Measurements from ENCODE around the gene TENM4. TPM values are rescaled to one million over a fixed set of nuclear protein-coding genes. Genes with fewer than 3 reads are reported as not detected.

TENM4 gene
- total RNA-seq, 1 donor: 10.4 TPM

DNA sequence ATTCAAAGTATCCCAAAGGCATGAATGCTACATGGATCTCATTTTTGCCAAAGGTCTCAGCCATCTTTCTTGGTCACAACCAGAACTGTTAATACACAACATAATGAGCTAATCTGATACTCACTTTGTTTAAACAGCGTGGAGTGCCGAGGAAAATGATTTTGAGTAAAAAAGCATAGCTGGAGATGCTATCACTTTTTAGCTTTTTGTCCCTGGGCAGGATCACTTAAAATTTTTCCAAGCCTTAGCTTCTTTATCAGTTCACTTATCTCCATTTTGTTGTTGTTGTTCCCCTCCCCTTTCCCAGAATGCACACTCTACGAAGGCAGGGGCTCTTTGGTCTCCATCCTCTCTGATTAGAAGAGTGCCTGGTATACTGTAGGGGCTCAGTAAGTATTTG is 636.8 kb downstream of the TENM4 start:
- TF ChIP-seq, protein P1, sequence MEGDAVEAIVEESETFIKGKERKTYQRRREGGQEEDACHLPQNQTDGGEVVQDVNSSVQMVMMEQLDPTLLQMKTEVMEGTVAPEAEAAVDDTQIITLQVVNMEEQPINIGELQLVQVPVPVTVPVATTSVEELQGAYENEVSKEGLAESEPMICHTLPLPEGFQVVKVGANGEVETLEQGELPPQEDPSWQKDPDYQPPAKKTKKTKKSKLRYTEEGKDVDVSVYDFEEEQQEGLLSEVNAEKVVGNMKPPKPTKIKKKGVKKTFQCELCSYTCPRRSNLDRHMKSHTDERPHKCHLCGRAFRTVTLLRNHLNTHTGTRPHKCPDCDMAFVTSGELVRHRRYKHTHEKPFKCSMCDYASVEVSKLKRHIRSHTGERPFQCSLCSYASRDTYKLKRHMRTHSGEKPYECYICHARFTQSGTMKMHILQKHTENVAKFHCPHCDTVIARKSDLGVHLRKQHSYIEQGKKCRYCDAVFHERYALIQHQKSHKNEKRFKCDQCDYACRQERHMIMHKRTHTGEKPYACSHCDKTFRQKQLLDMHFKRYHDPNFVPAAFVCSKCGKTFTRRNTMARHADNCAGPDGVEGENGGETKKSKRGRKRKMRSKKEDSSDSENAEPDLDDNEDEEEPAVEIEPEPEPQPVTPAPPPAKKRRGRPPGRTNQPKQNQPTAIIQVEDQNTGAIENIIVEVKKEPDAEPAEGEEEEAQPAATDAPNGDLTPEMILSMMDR (IDR thresholded peaks at IDR 0.05; ENCODE audit: insufficient read depth, low read depth, low read length): no peak
- no peak for DNase-seq (ENCODE audit: low read depth)
- H3K4me3 ChIP-seq (ENCODE audit: low read depth, low read length): no peak overlapping the region

- DNase-seq (ENCODE audit: low read depth): no peak
- no peak overlapping the region for H3K4me3 ChIP-seq (ENCODE audit: low read depth, low read length)
- TF ChIP-seq, protein P1 (IDR thresholded peaks at IDR 0.05; ENCODE audit: insufficient read depth, low read depth, low read length): no peak
These were observed 638.6 kb downstream of the TENM4 start for GRCh38 chr11:78802058-78802761.

GRCh38 chr11:78801161-78801884 is 639.5 kb downstream of the TENM4 start:
- TF ChIP-seq, protein P1 (IDR thresholded peaks at IDR 0.05; ENCODE audit: insufficient read depth, low read depth, low read length): no peak
- peak; percentile 83 for DNase-seq (ENCODE audit: low read depth)
- no peak overlapping the region for H3K4me3 ChIP-seq (ENCODE audit: low read depth, low read length)

- H3K4me3 ChIP-seq (ENCODE audit: low read depth, low read length): no peak overlapping the region
- DNase-seq (ENCODE audit: low read depth): no peak
- TF ChIP-seq, protein P1 (IDR thresholded peaks at IDR 0.05; ENCODE audit: insufficient read depth, low read depth, low read length): no peak
These were observed 640.1 kb downstream of the TENM4 start for GRCh38 chr11:78800756-78801155.

DNA sequence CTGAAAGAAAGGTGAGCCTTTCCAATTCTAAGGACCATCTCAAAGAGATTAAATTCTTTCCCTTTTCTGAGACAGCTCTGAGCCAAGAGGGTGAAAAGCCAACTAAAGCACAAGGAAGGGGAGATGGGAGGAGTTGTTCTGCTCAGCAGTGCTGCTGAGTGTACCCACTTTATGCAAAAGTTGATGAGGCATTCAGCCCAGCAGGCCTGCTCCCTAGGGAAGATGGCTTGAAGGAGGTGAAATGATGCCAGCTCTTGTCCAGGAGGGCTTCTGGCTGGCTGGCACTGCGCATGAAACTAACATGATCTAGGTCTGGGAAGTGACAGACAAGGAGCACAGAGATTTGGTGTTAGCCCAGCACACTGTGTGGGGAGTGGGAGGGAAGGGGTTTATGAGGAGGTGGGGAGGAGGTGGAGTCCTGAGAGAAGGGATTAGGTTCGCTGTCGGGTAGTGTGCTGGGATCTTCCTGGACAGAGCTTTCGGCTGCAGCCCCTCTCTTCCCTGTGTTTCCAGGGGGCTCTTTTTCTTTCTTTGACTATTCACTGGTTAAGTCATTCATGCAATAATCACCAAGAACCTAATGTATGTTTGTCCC is 640.6 kb downstream of the TENM4 start:
- TF ChIP-seq, protein P1 (IDR thresholded peaks at IDR 0.05; ENCODE audit: insufficient read depth, low read depth, low read length): no peak
- H3K4me3 ChIP-seq (ENCODE audit: low read depth, low read length): no peak overlapping the region
- no peak for DNase-seq (ENCODE audit: low read depth)

GRCh38 chr11:78798663-78799062 is 642.2 kb downstream of the TENM4 start:
- TF ChIP-seq, protein P1 (IDR thresholded peaks at IDR 0.05; ENCODE audit: insufficient read depth, low read depth, low read length): peak; percentile 91
- H3K4me3 ChIP-seq (ENCODE audit: low read depth, low read length): no peak overlapping the region
- peak; percentile 55 for DNase-seq (ENCODE audit: low read depth)
